WTC11 (cell line): ENCODE data around the gene NKX2-4. TPM values are rescaled to one million over a fixed set of nuclear protein-coding genes. Genes with fewer than 3 reads are reported as not detected.
A peak's percentile ranks its signal among the peaks of the same experiment; 100 is the strongest.

ENCODE experiments used
- AFF4 ChIP-seq: sonication (generic); formaldehyde crosslinking; IDR thresholded peaks from 2 replicates; pipeline ENCODE4 v1.8.1; 2023; ENCODE audit warnings: mild to moderate bottlenecking, missing genetic modification reagents, borderline replicate concordance
- AR ChIP-seq: fragments of 250-450 bp; sonication (Bioruptor Pico); IDR thresholded peaks from 2 replicates; pipeline ENCODE4 v1.9.0; 2021; ENCODE audit warnings: mild to moderate bottlenecking
- CBFB ChIP-seq: sonication (generic); formaldehyde crosslinking; IDR thresholded peaks from 2 replicates; pipeline ENCODE4 v1.8.1; 2022; ENCODE audit warnings: mild to moderate bottlenecking, low read depth, missing genetic modification reagents
- CREB1 ChIP-seq: sonication (generic); formaldehyde crosslinking; IDR thresholded peaks from 2 replicates; pipeline ENCODE4 v1.8.0; 2023; ENCODE audit warnings: mild to moderate bottlenecking, missing genetic modification reagents
- CREM ChIP-seq: sonication (generic); formaldehyde crosslinking; IDR thresholded peaks from 2 replicates; pipeline ENCODE4 v1.8.1; 2022; ENCODE audit warnings: mild to moderate bottlenecking, missing genetic modification reagents, moderate library complexity
- E2F1 ChIP-seq: sonication (generic); formaldehyde crosslinking; IDR thresholded peaks from 2 replicates; pipeline ENCODE4 v1.8.0; 2022; ENCODE audit warnings: mild to moderate bottlenecking, missing genetic modification reagents
- FOXK1 ChIP-seq: sonication (generic); formaldehyde crosslinking; IDR thresholded peaks from 2 replicates; pipeline ENCODE4 v1.8.0; 2022; ENCODE audit warnings: mild to moderate bottlenecking, moderate library complexity, missing genetic modification reagents
- GTF2I ChIP-seq: fragments of 250-450 bp; sonication (Bioruptor Pico); conservative IDR thresholded peaks from 2 replicates; pipeline ENCODE4 v1.4.0; 2021; ENCODE audit warnings: mild to moderate bottlenecking
- JAZF1 ChIP-seq: fragments of 250-450 bp; sonication (Bioruptor Pico); IDR thresholded peaks from 2 replicates; pipeline ENCODE4 v1.9.0; 2021; ENCODE audit warnings: moderate library complexity, mild to moderate bottlenecking, inconsistent platforms
- KAT7 ChIP-seq: sonication (generic); formaldehyde crosslinking; IDR thresholded peaks from 2 replicates; pipeline ENCODE4 v1.8.1; 2023; ENCODE audit warnings: missing genetic modification reagents, mild to moderate bottlenecking, borderline replicate concordance
- NR2C2 ChIP-seq: sonication (generic); formaldehyde crosslinking; IDR thresholded peaks from 2 replicates; pipeline ENCODE4 v1.8.0; 2022; ENCODE audit warnings: mild to moderate bottlenecking, missing genetic modification reagents
- RELA ChIP-seq: sonication (generic); formaldehyde crosslinking; IDR thresholded peaks from 2 replicates; pipeline ENCODE4 v1.8.1; 2022; ENCODE audit warnings: missing genetic modification reagents, mild to moderate bottlenecking, borderline replicate concordance
- RORB ChIP-seq: fragments of 250-450 bp; sonication (Bioruptor Pico); IDR thresholded peaks from 2 replicates; pipeline ENCODE4 v1.9.0; 2021; ENCODE audit warnings: mild to moderate bottlenecking
- TEAD1 ChIP-seq: sonication (generic); formaldehyde crosslinking; IDR thresholded peaks from 2 replicates; pipeline ENCODE4 v1.8.0; 2022; ENCODE audit warnings: mild to moderate bottlenecking, missing genetic modification reagents
- TEAD4 ChIP-seq: sonication (generic); formaldehyde crosslinking; IDR thresholded peaks from 2 replicates; pipeline ENCODE4 v1.8.0; 2022; ENCODE audit warnings: mild to moderate bottlenecking, missing genetic modification reagents
- total RNA-seq: library from RNA; stranded (reverse); gene quantifications from 3 replicates; pipeline ENCODE4 v1.2.3, GENCODE V29; 2021
- TF ChIP-seq, protein P1 (sequence below): sonication (generic); formaldehyde crosslinking; IDR thresholded peaks from 2 replicates; pipeline ENCODE4 v1.8.1; 2022; ENCODE audit warnings: low read depth, missing genetic modification reagents, borderline replicate concordance
- TF ChIP-seq, protein P2 (sequence below): sonication (generic); formaldehyde crosslinking; IDR thresholded peaks from 2 replicates; pipeline ENCODE4 v1.8.0; 2022; ENCODE audit warnings: mild to moderate bottlenecking, missing genetic modification reagents
- TF ChIP-seq, protein P3 (sequence below): sonication (generic); formaldehyde crosslinking; IDR thresholded peaks from 2 replicates; pipeline ENCODE4 v1.8.1; 2022; ENCODE audit warnings: mild to moderate bottlenecking, missing genetic modification reagents, moderate library complexity, borderline replicate concordance
- TF ChIP-seq, protein P4 (sequence below): fragments of 250-450 bp; sonication (Bioruptor Pico); IDR thresholded peaks from 2 replicates; pipeline ENCODE4 v2.1.2; 2022; ENCODE audit warnings: mild to moderate bottlenecking, moderate library complexity

NKX2-4 gene
- total RNA-seq, 1 experiment from 2014 or later = 0.07 TPM

DNA sequence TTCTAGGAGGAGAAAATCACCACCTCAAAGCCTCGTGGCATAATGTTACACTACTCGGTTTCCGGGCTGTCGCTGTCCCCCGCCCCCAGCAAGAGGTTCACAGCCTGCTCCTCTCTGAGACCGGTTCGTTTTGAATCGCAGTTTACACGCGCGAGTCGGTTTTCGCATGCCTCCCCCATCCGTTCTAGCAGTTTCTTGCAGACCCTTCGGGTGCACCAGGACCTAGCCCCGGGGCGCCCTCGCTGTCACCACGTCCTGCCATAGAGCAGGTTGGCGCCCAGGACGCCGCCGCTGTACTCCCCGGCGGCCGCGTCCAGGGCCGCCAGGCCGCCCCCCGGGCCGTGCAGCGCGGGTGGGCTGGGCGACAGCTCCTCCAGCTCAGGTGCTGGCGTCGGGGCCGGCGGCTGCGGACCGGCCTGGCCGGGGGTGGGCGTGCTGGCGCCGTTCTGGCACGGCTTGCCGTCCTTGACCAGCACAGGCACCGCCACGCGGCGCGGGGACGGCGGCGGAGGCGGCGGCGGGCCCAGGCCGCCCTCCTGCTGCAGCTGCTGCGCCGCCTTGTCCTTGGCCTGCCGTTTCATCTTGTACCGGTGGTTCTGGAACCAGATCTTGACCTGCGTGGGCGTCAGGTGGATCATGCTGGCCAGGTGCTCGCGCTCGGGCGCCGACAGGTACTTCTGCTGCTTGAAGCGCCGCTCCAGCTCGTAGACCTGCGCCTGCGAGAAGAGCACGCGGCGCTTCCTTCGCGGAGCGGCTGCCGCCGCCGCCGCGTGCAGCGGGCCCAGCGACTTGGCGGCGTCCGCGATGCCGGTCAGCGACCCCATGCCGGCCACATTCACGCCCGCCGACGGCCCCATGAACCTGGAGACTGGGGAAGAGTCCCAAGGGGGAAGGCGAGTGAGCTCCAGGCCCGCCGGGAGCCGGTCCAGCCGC is 1.4 kb downstream of the NKX2-4 start (continued):
- TF ChIP-seq GTF2I (CRISPR knock-in tag) (no peak), E2F1 (peak; percentile 94), RORB (CRISPR knock-in tag) (no peak), CREM (no peak; the same call in 1 of the 2 replicates), TEAD1 (peak; percentile 73; the same call in 1 of the 2 replicates), FOXK1 (CRISPR knock-in tag) (peak; percentile 84; the same call in 1 of the 2 replicates), CBFB (CRISPR knock-in tag) (no peak), AR (CRISPR knock-in tag) (no peak), CREB1 (CRISPR knock-in tag) (peak; percentile 85), JAZF1 (CRISPR knock-in tag) (no peak), RELA (CRISPR knock-in tag) (peak; percentile 95), TEAD4 (CRISPR knock-in tag) (peak; percentile 69; the same call in 1 of the 2 replicates), NR2C2 (CRISPR knock-in tag) (peak; percentile 78; the same call in 1 of the 2 replicates), AFF4 (CRISPR knock-in tag) (no peak), KAT7 (CRISPR knock-in tag) (0 out of 2 replicates have a peak, but pooled peaks have one; percentile 11)
- TF ChIP-seq, protein P1, sequence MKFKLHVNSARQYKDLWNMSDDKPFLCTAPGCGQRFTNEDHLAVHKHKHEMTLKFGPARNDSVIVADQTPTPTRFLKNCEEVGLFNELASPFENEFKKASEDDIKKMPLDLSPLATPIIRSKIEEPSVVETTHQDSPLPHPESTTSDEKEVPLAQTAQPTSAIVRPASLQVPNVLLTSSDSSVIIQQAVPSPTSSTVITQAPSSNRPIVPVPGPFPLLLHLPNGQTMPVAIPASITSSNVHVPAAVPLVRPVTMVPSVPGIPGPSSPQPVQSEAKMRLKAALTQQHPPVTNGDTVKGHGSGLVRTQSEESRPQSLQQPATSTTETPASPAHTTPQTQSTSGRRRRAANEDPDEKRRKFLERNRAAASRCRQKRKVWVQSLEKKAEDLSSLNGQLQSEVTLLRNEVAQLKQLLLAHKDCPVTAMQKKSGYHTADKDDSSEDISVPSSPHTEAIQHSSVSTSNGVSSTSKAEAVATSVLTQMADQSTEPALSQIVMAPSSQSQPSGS (CRISPR knock-in tag) = peak; percentile 42; the same call in 1 of the 2 replicates
- TF ChIP-seq, protein P2, sequence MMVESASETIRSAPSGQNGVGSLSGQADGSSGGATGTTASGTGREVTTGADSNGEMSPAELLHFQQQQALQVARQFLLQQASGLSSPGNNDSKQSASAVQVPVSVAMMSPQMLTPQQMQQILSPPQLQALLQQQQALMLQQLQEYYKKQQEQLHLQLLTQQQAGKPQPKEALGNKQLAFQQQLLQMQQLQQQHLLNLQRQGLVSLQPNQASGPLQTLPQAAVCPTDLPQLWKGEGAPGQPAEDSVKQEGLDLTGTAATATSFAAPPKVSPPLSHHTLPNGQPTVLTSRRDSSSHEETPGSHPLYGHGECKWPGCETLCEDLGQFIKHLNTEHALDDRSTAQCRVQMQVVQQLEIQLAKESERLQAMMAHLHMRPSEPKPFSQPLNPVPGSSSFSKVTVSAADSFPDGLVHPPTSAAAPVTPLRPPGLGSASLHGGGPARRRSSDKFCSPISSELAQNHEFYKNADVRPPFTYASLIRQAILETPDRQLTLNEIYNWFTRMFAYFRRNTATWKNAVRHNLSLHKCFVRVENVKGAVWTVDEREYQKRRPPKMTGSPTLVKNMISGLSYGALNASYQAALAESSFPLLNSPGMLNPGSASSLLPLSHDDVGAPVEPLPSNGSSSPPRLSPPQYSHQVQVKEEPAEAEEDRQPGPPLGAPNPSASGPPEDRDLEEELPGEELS (CRISPR knock-in tag) = peak; percentile 93
- TF ChIP-seq, protein P3, sequence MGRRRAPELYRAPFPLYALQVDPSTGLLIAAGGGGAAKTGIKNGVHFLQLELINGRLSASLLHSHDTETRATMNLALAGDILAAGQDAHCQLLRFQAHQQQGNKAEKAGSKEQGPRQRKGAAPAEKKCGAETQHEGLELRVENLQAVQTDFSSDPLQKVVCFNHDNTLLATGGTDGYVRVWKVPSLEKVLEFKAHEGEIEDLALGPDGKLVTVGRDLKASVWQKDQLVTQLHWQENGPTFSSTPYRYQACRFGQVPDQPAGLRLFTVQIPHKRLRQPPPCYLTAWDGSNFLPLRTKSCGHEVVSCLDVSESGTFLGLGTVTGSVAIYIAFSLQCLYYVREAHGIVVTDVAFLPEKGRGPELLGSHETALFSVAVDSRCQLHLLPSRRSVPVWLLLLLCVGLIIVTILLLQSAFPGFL (CRISPR knock-in tag) = peak; percentile 74; the same call in 1 of the 2 replicates
- TF ChIP-seq, protein P4, sequence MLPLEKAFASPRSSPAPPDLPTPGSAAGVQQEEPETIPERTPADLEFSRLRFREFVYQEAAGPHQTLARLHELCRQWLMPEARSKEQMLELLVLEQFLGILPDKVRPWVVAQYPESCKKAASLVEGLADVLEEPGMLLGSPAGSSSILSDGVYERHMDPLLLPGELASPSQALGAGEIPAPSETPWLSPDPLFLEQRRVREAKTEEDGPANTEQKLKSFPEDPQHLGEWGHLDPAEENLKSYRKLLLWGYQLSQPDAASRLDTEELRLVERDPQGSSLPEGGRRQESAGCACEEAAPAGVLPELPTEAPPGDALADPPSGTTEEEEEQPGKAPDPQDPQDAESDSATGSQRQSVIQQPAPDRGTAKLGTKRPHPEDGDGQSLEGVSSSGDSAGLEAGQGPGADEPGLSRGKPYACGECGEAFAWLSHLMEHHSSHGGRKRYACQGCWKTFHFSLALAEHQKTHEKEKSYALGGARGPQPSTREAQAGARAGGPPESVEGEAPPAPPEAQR (CRISPR knock-in tag) = no peak
